ENCODE data around the gene POLR3K.

- no peak for TF ChIP-seq CTCF (IDR thresholded peaks at IDR 0.05; ENCODE audit: extremely low read depth in 1 of 2, insufficient read depth in 1 of 2, low read depth in 1 of 2, low read length in 2 of 2)
- no peak for TF ChIP-seq POLR2A (IDR thresholded peaks at IDR 0.05; ENCODE audit: low read depth, low read length)
- no peak for TF ChIP-seq POLR2AphosphoS5 (IDR thresholded peaks at IDR 0.05; ENCODE audit: insufficient read depth, low read depth, low read length)
Observed at GRCh38 chr16:67183-67791, 13.9 kb upstream of the POLR3K start.

Measured in endothelial cell of umbilical vein (primary cell).